ENCODE results near the gene IRS2. TPM values are rescaled to one million over a fixed set of nuclear protein-coding genes. Genes with fewer than 3 reads are reported as not detected.

The IRS2 gene
- total RNA-seq, 1 donor from 2014 or later: 2.6 TPM

DNA sequence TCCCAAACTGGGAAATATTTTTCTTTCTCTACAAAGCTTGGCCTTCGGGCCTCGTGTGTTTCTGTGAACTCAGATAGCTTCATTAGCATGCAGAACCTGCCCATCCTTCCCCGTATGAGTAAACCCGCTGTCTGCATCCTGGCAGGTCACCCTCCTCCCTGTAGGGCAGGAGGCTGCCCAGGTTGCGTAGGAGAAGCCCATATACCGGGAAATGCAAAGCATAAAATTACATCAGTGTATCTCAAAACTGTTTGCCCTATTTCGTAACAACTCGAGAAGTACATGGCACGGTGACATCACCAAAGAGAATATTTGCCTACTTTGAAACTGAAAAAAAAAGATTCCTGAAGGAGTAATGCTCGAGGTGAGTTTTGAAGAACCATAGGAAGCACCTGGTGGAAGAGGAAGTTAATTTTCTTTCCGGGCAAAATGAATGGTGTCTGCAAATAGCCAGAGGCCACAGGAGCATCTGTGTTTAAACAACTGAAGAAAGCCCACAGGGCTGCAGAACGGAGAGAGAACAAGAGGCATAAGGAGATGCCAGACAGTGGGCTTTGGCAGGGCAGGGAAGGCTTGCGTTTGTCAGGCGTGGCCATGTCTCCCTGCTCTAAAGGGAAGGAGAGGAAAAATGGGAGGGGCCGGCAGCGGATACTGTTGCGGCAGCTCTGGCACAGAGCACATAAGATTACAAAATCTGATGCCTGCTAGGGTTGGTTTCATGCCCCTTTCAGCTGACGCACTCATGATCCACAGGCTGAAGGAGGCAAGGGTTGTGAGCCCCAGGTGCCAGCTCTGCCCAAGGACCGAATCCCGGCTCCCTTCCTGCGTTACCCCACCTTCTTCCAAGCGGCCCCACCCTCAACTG lies 81.4 kb downstream of the IRS2 start:
- peaks cover 0 to 4% (median 0%) of the 10 kb centered on the region in 3 donors for H3K9me3 ChIP-seq (ENCODE audit: control insufficient read depth in 3 of 3, low read length in 3 of 3)
- H3K4me1 ChIP-seq (ENCODE audit: control insufficient read depth in 3 of 3, insufficient read depth in 3 of 3, low read length in 3 of 3): peaks cover 0 to 3% (median 0%) of the 10 kb centered on the region in 3 donors
- H3K27me3 ChIP-seq (ENCODE audit: control insufficient read depth in 3 of 3, insufficient read depth in 3 of 3, low read length in 3 of 3): peaks cover 0 to 7% (median 3%) of the 10 kb centered on the region in 3 donors
- H3K9ac ChIP-seq (ENCODE audit: low read depth in 1 of 3, low read length in 3 of 3): no peak overlapping the region
- H3K4me3 ChIP-seq (ENCODE audit: low read length in 3 of 3): no peak overlapping the region
- H3K36me3 ChIP-seq (ENCODE audit: control insufficient read depth in 3 of 3, insufficient read depth in 3 of 3, low read length in 3 of 3): no peaks in the 10 kb centered on the region
- no peak overlapping the region for H3K27ac ChIP-seq (ENCODE audit: low read depth, low read length)

DNA sequence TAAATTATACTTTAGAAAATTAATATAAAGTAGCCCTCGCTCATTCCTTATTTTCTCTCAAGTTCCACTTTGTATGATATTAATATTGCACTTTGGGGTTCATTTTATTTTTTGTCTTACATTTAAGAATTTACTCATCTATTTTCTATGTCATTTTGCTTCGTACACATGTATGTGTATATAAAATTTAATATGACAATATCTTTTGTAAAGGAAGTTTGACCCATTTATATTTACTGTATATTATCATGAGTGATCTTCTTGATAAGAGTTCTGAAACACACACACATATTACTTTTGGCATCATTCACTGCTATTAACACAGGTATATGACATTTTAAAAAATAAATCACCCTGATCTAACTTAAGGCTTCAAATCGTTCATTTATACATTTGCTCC lies 83.1 kb downstream of the IRS2 start:
- H3K27ac ChIP-seq (ENCODE audit: low read depth, low read length): no peak overlapping the region
- peaks cover 0 to 3% (median 0%) of the 10 kb centered on the region in 3 donors for H3K4me1 ChIP-seq (ENCODE audit: control insufficient read depth in 3 of 3, insufficient read depth in 3 of 3, low read length in 3 of 3)
- H3K36me3 ChIP-seq (ENCODE audit: control insufficient read depth in 3 of 3, insufficient read depth in 3 of 3, low read length in 3 of 3): no peaks in the 10 kb centered on the region
- no peak overlapping the region for H3K4me3 ChIP-seq (ENCODE audit: low read length in 3 of 3)
- peaks cover 0 to 7% (median 3%) of the 10 kb centered on the region in 3 donors for H3K27me3 ChIP-seq (ENCODE audit: control insufficient read depth in 3 of 3, insufficient read depth in 3 of 3, low read length in 3 of 3)
- peaks cover 0 to 4% (median 0%) of the 10 kb centered on the region in 3 donors for H3K9me3 ChIP-seq (ENCODE audit: control insufficient read depth in 3 of 3, low read length in 3 of 3)
- H3K9ac ChIP-seq (ENCODE audit: low read depth in 1 of 3, low read length in 3 of 3): no peak overlapping the region
